Activated CD8-positive, alpha-beta memory T cell treated with anti-CD3 and anti-CD28 coated beads, Interleukin-2, amount 50 U/mL, for 24 hours (primary cell): Measurements from ENCODE around the gene CEACAM19.
"Not testable (repeated sequence)": the region's sequence is repeated elsewhere in the genome, so short reads cannot be mapped to it uniquely, and the experiment has no call there.

Source experiments
- DNase-seq: peaks from one replicate; pipeline ENCODE4 v3.0.0-alpha.2; 2020; ENCODE audit errors: extremely low read depth

Gene CEACAM19

DNA sequence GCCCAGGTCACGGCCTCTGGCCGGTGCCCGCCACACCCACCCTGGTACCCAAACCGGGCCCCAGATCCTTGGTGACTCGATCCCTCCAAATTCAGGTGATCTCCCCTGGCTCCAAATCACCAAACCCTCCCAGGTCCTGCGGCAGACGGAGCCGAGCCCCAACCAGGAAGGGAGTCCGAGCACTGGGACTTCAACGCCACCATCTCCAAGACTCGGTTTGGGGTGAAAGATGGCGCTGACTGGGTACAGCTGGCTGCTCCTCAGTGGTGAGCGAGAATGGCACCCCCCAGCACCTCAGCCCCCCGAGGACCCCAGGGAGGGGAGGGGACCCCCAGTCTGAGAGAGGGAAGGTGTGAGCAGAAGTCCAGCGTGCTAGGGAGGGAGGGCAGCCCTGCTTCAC is 29.9 kb downstream of the CEACAM19 start:
- no peak for DNase-seq

- DNase-seq, result no peak
These were observed 31.4 kb downstream of the CEACAM19 start for GRCh38 chr19:44702551-44703176.

DNA sequence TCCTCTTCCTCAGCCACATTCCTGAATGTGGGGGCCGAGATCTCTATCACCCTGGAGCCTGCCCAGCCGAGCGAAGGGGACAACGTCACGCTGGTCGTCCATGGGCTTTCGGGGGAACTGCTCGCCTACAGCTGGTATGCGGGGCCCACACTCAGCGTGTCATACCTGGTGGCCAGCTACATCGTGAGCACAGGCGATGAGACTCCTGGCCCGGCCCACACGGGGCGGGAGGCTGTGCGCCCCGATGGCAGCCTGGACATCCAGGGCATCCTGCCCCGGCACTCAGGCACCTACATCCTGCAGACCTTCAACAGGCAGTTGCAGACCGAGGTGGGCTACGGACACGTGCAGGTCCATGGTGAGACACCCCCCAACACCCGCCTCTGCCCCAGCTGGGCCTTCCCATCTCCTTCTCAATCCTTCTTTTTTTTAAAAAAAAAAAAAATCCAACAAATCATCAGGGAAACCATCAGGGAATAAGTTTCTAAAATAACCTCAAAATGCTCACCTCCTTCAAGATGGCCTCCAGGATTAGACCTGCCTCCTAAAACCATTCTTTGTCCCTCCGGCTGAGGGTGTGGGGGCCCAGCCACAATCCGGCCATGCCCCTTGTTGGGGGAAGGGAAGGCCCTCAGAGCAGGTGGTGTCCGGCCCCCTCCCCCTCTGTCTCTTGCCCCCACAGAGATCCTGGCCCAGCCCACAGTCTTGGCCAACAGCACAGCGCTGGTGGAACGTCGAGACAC is 32.2 kb downstream of the CEACAM19 start:
- no peak for DNase-seq

DNA sequence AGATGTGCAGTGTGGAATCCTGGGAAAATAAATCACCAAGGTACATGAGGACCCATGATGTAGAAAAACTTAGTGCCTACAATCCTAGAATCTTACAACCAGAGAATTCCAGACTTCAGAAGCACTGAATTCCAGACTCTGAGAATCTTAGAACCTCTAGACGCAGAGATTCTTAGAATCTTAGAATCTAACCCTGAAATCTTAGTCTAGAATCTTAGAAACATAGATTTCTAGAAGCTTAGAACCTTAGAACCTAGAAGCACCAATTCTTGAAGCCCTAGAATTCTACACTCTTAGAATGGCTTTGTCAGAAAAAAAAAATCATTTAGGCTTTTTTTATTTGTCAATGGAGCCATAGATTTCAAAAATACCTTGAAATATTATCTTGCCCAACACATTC is 33.7 kb downstream of the CEACAM19 start:
- no peak for DNase-seq

GRCh38 chr19:44705502-44706010 is 34.3 kb downstream of the CEACAM19 start:
- DNase-seq, result no peak

DNA sequence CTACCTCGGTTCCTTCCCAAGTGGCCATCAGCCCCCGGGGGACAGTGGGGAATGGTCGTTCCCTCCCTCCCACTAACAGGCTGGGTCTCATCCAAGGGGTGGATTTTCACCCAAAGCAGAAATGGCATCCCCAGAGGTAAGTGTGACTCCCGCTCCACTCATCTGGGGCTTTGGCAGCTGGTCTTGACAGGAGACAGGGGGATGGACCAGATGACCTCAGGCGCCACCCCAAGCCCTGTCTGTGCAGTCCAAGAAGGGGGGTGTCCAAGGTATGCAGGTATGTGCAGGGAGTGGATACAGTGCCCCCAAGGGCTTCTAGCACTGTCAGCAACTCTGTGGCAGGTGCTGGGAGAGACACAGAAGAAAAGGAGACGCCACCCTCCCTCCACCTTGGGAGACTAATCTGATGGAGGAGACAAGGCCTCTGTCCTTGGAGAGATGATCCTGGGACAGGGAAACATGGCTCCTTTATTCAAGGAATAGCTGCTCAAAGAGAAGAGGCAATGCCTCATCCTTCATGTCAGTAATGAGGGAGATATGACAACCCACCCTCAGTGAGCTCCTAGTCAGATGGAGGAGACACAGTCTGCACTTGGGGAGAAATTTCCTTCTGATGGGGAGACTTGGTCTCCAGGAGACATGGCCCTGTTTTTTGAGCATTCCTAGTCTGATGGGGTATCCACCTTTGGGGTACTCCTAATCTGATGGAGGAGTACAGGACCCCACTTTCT is 35.4 kb downstream of the CEACAM19 start:
- no peak for DNase-seq

DNA sequence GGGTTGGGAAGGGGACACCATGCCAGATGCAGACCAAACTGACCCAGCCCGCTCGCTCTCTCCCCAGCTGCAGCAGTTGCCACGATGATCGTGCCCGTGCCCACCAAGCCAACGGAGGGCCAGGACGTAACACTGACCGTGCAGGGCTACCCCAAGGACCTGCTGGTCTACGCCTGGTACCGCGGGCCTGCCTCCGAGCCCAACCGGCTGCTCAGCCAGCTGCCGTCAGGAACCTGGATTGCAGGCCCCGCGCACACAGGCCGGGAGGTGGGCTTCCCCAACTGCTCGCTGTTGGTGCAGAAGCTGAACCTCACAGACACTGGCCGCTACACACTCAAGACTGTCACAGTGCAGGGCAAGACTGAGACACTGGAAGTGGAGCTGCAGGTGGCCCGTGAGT is 36.5 kb downstream of the CEACAM19 start:
- no peak for DNase-seq

GRCh38 chr19:44708940-44709339 is 37.7 kb downstream of the CEACAM19 start:
- no peak for DNase-seq

GRCh38 chr19:44709434-44710266 is 38.4 kb downstream of the CEACAM19 start:
- not testable (repeated sequence) for DNase-seq

DNA sequence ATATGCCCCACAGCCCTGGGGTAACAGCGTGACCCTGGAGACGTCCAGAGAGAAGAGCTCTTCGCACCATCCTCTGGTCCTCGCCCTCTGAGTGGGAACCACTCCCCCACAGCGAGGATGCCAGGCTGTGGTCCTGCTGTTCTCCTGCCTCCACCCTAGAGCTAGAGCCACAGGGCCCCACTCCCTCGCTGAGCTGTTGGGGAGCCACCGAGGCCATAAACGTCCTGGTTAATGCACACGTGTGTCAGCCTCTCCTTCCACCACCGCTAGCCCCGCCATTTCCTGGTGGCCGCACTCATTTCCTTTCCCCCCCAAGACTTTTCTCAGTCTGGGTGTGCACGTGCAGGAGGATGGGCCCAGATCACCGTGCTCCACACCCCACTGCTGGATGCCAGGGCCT is 39.2 kb downstream of the CEACAM19 start:
- no peak for DNase-seq

GRCh38 chr19:44712864-44713515 is 41.7 kb downstream of the CEACAM19 start:
- DNase-seq, result no peak

GRCh38 chr19:44714597-44715169 is 43.4 kb downstream of the CEACAM19 start:
- no peak for DNase-seq

GRCh38 chr19:44717603-44718002 is 46.3 kb downstream of the CEACAM19 start:
- no peak for DNase-seq

DNA sequence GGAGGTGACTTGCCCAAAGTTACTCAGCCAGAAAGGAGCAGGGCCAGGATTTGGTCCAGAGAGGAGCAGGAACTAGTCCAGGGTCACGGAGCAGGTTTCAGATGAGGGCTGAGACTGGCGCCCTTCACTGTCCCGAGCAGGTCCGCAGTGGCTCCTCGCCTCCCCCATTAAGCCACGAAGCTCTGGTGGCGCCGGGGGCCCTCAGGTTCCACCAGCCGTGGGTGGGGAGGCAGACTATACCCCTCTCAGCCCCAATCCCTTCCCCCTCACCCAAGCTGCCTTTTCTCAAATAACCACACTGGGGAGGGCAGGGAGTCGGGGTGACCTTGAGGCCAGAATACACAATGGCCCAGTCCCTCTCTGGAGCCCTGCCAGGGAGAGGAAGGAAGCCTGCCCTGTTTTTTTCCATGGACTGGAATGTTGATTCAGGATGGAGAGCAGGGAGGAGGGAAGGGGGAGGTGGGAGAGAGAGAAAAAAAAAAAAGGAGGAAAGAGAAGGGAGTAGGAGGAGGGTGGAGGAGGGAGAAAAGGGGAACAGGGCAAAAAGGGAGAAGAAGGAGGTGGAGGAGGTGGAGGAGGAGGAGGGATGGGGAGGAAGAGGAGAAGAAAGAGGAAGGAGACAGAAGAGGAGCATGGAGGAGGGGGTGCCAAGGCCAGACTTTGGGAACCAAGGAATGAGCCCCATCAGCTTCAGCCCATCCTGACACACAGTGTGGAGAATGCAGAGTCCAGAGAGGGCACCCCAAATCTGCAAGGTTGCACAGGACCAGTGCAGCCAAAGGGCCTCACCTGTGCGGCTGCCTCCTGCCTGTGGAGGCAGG is 47.4 kb downstream of the CEACAM19 start:
- no peak for DNase-seq

DNA sequence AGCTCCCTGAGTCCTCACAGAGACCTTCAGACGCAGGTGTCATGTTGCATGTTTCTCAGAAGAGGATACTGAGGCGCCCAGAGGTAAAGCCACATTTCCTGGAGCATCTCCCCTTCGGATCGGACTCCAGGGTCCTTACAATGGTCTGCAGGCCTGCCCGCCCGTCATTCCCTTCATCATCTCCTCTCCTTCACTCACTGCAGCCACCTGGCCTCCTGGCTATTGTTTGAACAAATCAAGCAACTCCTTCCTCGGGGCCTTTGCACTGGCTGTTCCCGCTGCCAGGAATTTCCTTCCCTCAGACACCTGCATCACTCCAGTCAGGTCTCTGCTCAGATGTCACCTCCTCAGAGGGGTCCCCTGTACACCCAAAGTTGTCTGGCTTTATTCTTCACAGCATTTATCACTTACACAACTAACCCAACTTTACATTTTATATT is 48.0 kb downstream of the CEACAM19 start:
- no peak for DNase-seq

DNA sequence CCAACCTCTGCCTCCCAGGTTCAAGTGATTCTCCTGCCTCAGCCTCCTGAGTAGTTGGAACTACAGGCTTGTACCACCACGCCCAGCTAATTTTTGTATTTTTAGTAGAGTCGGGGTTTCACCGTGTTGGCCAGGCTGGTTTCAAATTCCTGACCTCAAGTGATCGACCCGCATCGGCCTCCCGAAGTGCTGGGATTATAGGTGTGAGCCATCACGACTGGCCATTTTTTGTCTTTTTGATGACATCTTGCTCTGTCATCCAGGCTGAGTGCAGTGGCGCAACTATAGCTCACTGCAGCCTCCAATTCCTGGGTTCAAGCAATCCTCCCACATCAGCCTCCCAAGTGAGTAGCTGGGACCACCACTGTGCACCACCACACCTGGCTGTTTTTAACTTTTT is 49.1 kb downstream of the CEACAM19 start:
- DNase-seq, result not testable (repeated sequence)

DNA sequence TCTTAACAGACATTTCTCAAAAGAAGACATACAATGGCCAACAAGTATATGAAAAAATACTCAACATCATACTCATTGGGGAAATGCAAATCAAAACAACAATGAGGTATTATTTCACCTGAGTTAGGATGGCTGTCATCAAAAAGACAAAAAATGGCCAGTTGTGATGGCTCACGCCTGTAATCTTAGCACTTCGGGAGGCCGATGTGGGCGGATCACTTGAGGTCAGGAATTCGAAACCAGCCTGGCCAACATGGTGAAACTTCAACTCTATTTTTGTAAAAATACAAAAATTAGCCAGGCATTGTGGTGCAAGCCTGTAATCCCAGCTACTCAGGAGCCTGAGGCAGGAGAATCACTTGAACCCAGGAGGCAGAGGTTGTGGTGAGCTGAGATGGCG is 49.7 kb downstream of the CEACAM19 start:
- DNase-seq, result no peak

DNA sequence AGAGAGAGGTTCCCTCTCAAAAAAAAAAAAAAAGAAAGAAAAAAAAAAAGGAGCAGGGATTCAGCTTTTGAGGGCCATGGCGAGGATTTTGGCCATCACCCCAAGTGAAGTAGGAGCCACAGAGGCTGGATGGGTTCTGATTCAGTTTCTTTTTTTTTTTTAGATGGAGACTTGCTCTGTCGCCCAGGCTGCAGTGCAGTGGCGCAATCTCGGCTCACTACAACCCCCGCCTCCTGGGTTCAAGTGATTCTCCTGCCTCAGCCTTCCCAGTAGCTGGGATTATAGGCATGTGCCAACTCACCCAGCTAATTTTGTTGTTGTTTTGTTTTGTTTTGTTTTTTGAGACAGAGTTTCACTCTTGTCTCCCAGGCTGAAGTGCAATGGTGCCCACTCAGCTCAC is 50.1 kb downstream of the CEACAM19 start:
- not testable (repeated sequence) for DNase-seq

- no peak for DNase-seq
These were observed 51.1 kb downstream of the CEACAM19 start for GRCh38 chr19:44722131-44723121.
